Colonic mucosa (tissue), 4 donors: ENCODE results near the gene DYNLT4. TPM values are rescaled to one million over a fixed set of nuclear protein-coding genes. Genes with fewer than 3 reads are reported as not detected.

Source experiments
- DNase-seq: peaks from one replicate; pipeline ENCODE4 v3.0.0-alpha.2; 2020
- H3K27ac ChIP-seq: fragments of 200-600 bp; one replicate; pipeline ENCODE4 v1.8.0; 2021
- H3K27me3 ChIP-seq: fragments of 200-600 bp; one replicate; pipeline ENCODE4 v1.8.0; 2021
- H3K36me3 ChIP-seq: fragments of 200-600 bp; one replicate; pipeline ENCODE4 v1.8.0; 2021
- H3K4me1 ChIP-seq: fragments of 200-600 bp; one replicate; pipeline ENCODE4 v1.8.0; 2021; ENCODE audit warnings: mild to moderate bottlenecking
- H3K4me3 ChIP-seq: fragments of 200-600 bp; one replicate; pipeline ENCODE4 v1.8.0; 2021
- H3K9ac ChIP-seq, 2 donors: one replicate each; pipeline ENCODE4 v1.7.0; 2013; ENCODE audit warnings: control low read depth in 2 of 2, low read depth in 2 of 2, low read length in 2 of 2
- H3K9me3 ChIP-seq: fragments of 200-600 bp; one replicate; pipeline ENCODE4 v1.8.0; 2021
- CTCF ChIP-seq: fragments of 200-600 bp; IDR thresholded peaks from one replicate; pipeline ENCODE4 v1.8.0; 2022; ENCODE audit warnings: antibody characterized with exemption, mild to moderate bottlenecking
- intact Hi-C: fragments of 100-400 bp; cut with DNase I; formaldehyde crosslinking; loops from one replicate; pipeline ENCODE4 v1.14.1; 2022
- total RNA-seq, 2 donors: library from RNA; stranded (reverse); fragmentation: NEBNext Ultra II Directional in 1 of 2; extraction: Animal tissue kit (Norgen Biotek cat#: 25700) in 1 of 2; gene quantifications; one replicate each; pipeline ENCODE4 v1.2.1, GENCODE V29; 2021
- donor health status: healthy.
- donor health status: DM: no; HTN: no; CAD: no.
- donor health status: DM: no; HTN: no; CAD: no.

Gene DYNLT4
- total RNA-seq, 2 donors from 2014 or later, result 0.35 to 0.56 TPM

- no peak for DNase-seq
- no peak overlapping the region for H3K9ac ChIP-seq
- no peaks in the 10 kb centered on the region for H3K36me3 ChIP-seq
- no peak for TF ChIP-seq CTCF
- intact Hi-C loops, result loop anchor here (5.0 to 10.0 kb wide), 2 partner anchors 40 to 473 kb away; no protein-coding TSS in a partner anchor
- no peaks in the 10 kb centered on the region for H3K4me1 ChIP-seq
- H3K4me3 ChIP-seq, result no peak overlapping the region
- H3K27ac ChIP-seq, result no peak overlapping the region
- no peaks in the 10 kb centered on the region for H3K27me3 ChIP-seq
- H3K9me3 ChIP-seq, result no peaks in the 10 kb centered on the region
These were observed 25.0 kb upstream of the DYNLT4 start for GRCh38 chr1:44832056-44832705.

- no peaks in the 10 kb centered on the region for H3K9me3 ChIP-seq
- H3K4me1 ChIP-seq, result no peaks in the 10 kb centered on the region
- no peak for TF ChIP-seq CTCF
- H3K27ac ChIP-seq, result no peak overlapping the region
- no peak overlapping the region for H3K4me3 ChIP-seq
- no peaks in the 10 kb centered on the region for H3K27me3 ChIP-seq
- no peak overlapping the region for H3K9ac ChIP-seq
- DNase-seq, result no peak
- no peaks in the 10 kb centered on the region for H3K36me3 ChIP-seq
- intact Hi-C loops, result loop anchor here (5.0 to 10.0 kb wide), 2 partner anchors 39 to 473 kb away; no protein-coding TSS in a partner anchor
These were observed 24.4 kb upstream of the DYNLT4 start for GRCh38 chr1:44831516-44831915.

GRCh38 chr1:44830900-44831304 is 23.8 kb upstream of the DYNLT4 start:
- intact Hi-C loops, result loop anchor here (5.0 to 10.0 kb wide), 2 partner anchors 39 to 474 kb away; no protein-coding TSS in a partner anchor
- H3K9me3 ChIP-seq, result no peaks in the 10 kb centered on the region
- no peak for DNase-seq
- no peak overlapping the region for H3K27ac ChIP-seq
- H3K4me1 ChIP-seq, result no peaks in the 10 kb centered on the region
- H3K9ac ChIP-seq, result no peak overlapping the region
- no peak for TF ChIP-seq CTCF
- H3K4me3 ChIP-seq, result no peak overlapping the region
- H3K27me3 ChIP-seq, result no peaks in the 10 kb centered on the region
- H3K36me3 ChIP-seq, result no peaks in the 10 kb centered on the region

GRCh38 chr1:44829506-44830384 is 22.6 kb upstream of the DYNLT4 start:
- Histone ChIP-seq H3K4me3 (no peak overlapping the region), H3K27me3 (no peaks in the 10 kb centered on the region), H3K27ac (no peak overlapping the region), H3K9me3 (no peaks in the 10 kb centered on the region), H3K36me3 (no peaks in the 10 kb centered on the region), H3K4me1 (no peaks in the 10 kb centered on the region), H3K9ac (no peak overlapping the region)
- intact Hi-C loops, result loop anchor here (5.0 to 10.0 kb wide), 2 partner anchors 37 to 475 kb away; no protein-coding TSS in a partner anchor
- no peak for DNase-seq
- TF ChIP-seq CTCF, result no peak

- Histone ChIP-seq H3K36me3 (no peaks in the 10 kb centered on the region), H3K4me1 (no peaks in the 10 kb centered on the region), H3K4me3 (no peak overlapping the region), H3K9ac (no peak overlapping the region), H3K27me3 (no peaks in the 10 kb centered on the region), H3K9me3 (no peaks in the 10 kb centered on the region), H3K27ac (no peak overlapping the region)
- no peak for DNase-seq
- TF ChIP-seq CTCF, result no peak
- intact Hi-C loops, result no loop called here
These were observed 21.8 kb upstream of the DYNLT4 start for GRCh38 chr1:44828841-44829440.
